ENCODE data around the gene IKBKG.
"Not testable (repeated sequence)": the region's sequence is repeated elsewhere in the genome, so short reads cannot be mapped to it uniquely, and the experiment has no call there.

IKBKG gene

GRCh38 chrX:154547245-154548027, at the start of gene IKBKG:
Gene IKBKG (plus strand): TSS chrX:154547620. CDS start chrX:154552003, 4,383 bp downstream.
- H3K27ac ChIP-seq (ENCODE audit: low read depth, low read length) = peak within 1 kb of the TSS; percentile 81
- no peaks in the 10 kb centered on the region for H3K9me3 ChIP-seq (ENCODE audit: control insufficient read depth in 1 of 2, low read length in 2 of 2)
- H3K4me3 ChIP-seq (ENCODE audit: low read depth in 1 of 2, low read length in 2 of 2) = peak within 1 kb of the TSS; percentile 91 to 96
- peaks cover 9 to 13% of the 10 kb centered on the region in 2 donors for H3K4me1 ChIP-seq (ENCODE audit: control insufficient read depth in 1 of 2, insufficient read depth in 2 of 2, low read length in 2 of 2)
- H3K27me3 ChIP-seq (ENCODE audit: control insufficient read depth in 1 of 2, insufficient read depth in 2 of 2, low read length in 2 of 2) = no peaks in the 10 kb centered on the region
- peak within 1 kb of the TSS; percentile 84 for H3K9ac ChIP-seq (ENCODE audit: low read depth in 1 of 2, low read length in 2 of 2)
- H3K36me3 ChIP-seq (ENCODE audit: control insufficient read depth in 1 of 2, insufficient read depth in 2 of 2, low read length in 2 of 2) = peaks cover 0 to 6% of the 10 kb centered on the region in 2 donors

GRCh38 chrX:154501423-154501822, 46.0 kb upstream of the IKBKG start:
- not testable (repeated sequence) for H3K4me3 ChIP-seq (ENCODE audit: low read depth in 1 of 2, low read length in 2 of 2); H3K27ac ChIP-seq (ENCODE audit: low read depth, low read length); H3K27me3 ChIP-seq (ENCODE audit: control insufficient read depth in 1 of 2, insufficient read depth in 2 of 2, low read length in 2 of 2); H3K9me3 ChIP-seq (ENCODE audit: control insufficient read depth in 1 of 2, low read length in 2 of 2); H3K9ac ChIP-seq (ENCODE audit: low read depth in 1 of 2, low read length in 2 of 2); H3K4me1 ChIP-seq (ENCODE audit: control insufficient read depth in 1 of 2, insufficient read depth in 2 of 2, low read length in 2 of 2); H3K36me3 ChIP-seq (ENCODE audit: control insufficient read depth in 1 of 2, insufficient read depth in 2 of 2, low read length in 2 of 2)

GRCh38 chrX:154502098-154502497, 45.3 kb upstream of the IKBKG start:
- Histone ChIP-seq H3K27ac (ENCODE audit: low read depth, low read length) (no peak overlapping the region), H3K4me1 (ENCODE audit: control insufficient read depth in 1 of 2, insufficient read depth in 2 of 2, low read length in 2 of 2) (no peaks in the 10 kb centered on the region)

GRCh38 chrX:154502989-154503388, 44.4 kb upstream of the IKBKG start:
- Histone ChIP-seq H3K9me3 (ENCODE audit: control insufficient read depth in 1 of 2, low read length in 2 of 2) (no peaks in the 10 kb centered on the region), H3K4me3 (ENCODE audit: low read depth in 1 of 2, low read length in 2 of 2) (no peak overlapping the region), H3K4me1 (ENCODE audit: control insufficient read depth in 1 of 2, insufficient read depth in 2 of 2, low read length in 2 of 2) (no peaks in the 10 kb centered on the region), H3K36me3 (ENCODE audit: control insufficient read depth in 1 of 2, insufficient read depth in 2 of 2, low read length in 2 of 2) (peaks cover 7 to 10% of the 10 kb centered on the region in 2 donors), H3K27ac (ENCODE audit: low read depth, low read length) (no peak overlapping the region), H3K27me3 (ENCODE audit: control insufficient read depth in 1 of 2, insufficient read depth in 2 of 2, low read length in 2 of 2) (no peaks in the 10 kb centered on the region), H3K9ac (ENCODE audit: low read depth in 1 of 2, low read length in 2 of 2) (no peak overlapping the region)

More at GRCh38 chrX:154502098-154502497, 45.3 kb upstream of the IKBKG start:
- Histone ChIP-seq H3K27me3 (ENCODE audit: control insufficient read depth in 1 of 2, insufficient read depth in 2 of 2, low read length in 2 of 2) (no peaks in the 10 kb centered on the region), H3K4me3 (ENCODE audit: low read depth in 1 of 2, low read length in 2 of 2) (no peak overlapping the region), H3K9me3 (ENCODE audit: control insufficient read depth in 1 of 2, low read length in 2 of 2) (no peaks in the 10 kb centered on the region), H3K9ac (ENCODE audit: low read depth in 1 of 2, low read length in 2 of 2) (no peak overlapping the region), H3K36me3 (ENCODE audit: control insufficient read depth in 1 of 2, insufficient read depth in 2 of 2, low read length in 2 of 2) (peaks cover 4 to 8% of the 10 kb centered on the region in 2 donors)

- H3K9me3 ChIP-seq (ENCODE audit: control insufficient read depth in 1 of 2, low read length in 2 of 2) = no peaks in the 10 kb centered on the region
- no peak overlapping the region for H3K27ac ChIP-seq (ENCODE audit: low read depth, low read length)
- no peaks in the 10 kb centered on the region for H3K4me1 ChIP-seq (ENCODE audit: control insufficient read depth in 1 of 2, insufficient read depth in 2 of 2, low read length in 2 of 2)
- peaks cover 7 to 25% of the 10 kb centered on the region in 2 donors for H3K36me3 ChIP-seq (ENCODE audit: control insufficient read depth in 1 of 2, insufficient read depth in 2 of 2, low read length in 2 of 2)
- no peaks in the 10 kb centered on the region for H3K27me3 ChIP-seq (ENCODE audit: control insufficient read depth in 1 of 2, insufficient read depth in 2 of 2, low read length in 2 of 2)
- H3K4me3 ChIP-seq (ENCODE audit: low read depth in 1 of 2, low read length in 2 of 2) = no peak overlapping the region
- no peak overlapping the region for H3K9ac ChIP-seq (ENCODE audit: low read depth in 1 of 2, low read length in 2 of 2)
Measured at GRCh38 chrX:154505734-154506133, 41.7 kb upstream of the IKBKG start.

- no peak overlapping the region for H3K9ac ChIP-seq (ENCODE audit: low read depth in 1 of 2, low read length in 2 of 2)
- no peaks in the 10 kb centered on the region for H3K27me3 ChIP-seq (ENCODE audit: control insufficient read depth in 1 of 2, insufficient read depth in 2 of 2, low read length in 2 of 2)
- H3K27ac ChIP-seq (ENCODE audit: low read depth, low read length) = no peak overlapping the region
- peaks cover 7 to 25% of the 10 kb centered on the region in 2 donors for H3K36me3 ChIP-seq (ENCODE audit: control insufficient read depth in 1 of 2, insufficient read depth in 2 of 2, low read length in 2 of 2)
- no peaks in the 10 kb centered on the region for H3K4me1 ChIP-seq (ENCODE audit: control insufficient read depth in 1 of 2, insufficient read depth in 2 of 2, low read length in 2 of 2)
- no peak overlapping the region for H3K4me3 ChIP-seq (ENCODE audit: low read depth in 1 of 2, low read length in 2 of 2)
- H3K9me3 ChIP-seq (ENCODE audit: control insufficient read depth in 1 of 2, low read length in 2 of 2) = no peaks in the 10 kb centered on the region
Measured at GRCh38 chrX:154506483-154507332, 40.7 kb upstream of the IKBKG start.

GRCh38 chrX:154507673-154508383, 39.6 kb upstream of the IKBKG start:
- H3K9ac ChIP-seq (ENCODE audit: low read depth in 1 of 2, low read length in 2 of 2) = no peak overlapping the region

GRCh38 chrX:154508384-154508745, 39.1 kb upstream of the IKBKG start:
- no peaks in the 10 kb centered on the region for H3K9me3 ChIP-seq (ENCODE audit: control insufficient read depth in 1 of 2, low read length in 2 of 2)
- H3K27ac ChIP-seq (ENCODE audit: low read depth, low read length) = no peak overlapping the region
- no peak overlapping the region for H3K9ac ChIP-seq (ENCODE audit: low read depth in 1 of 2, low read length in 2 of 2)
- peaks cover 7 to 25% of the 10 kb centered on the region in 2 donors for H3K36me3 ChIP-seq (ENCODE audit: control insufficient read depth in 1 of 2, insufficient read depth in 2 of 2, low read length in 2 of 2)
- H3K4me1 ChIP-seq (ENCODE audit: control insufficient read depth in 1 of 2, insufficient read depth in 2 of 2, low read length in 2 of 2) = no peaks in the 10 kb centered on the region
- H3K4me3 ChIP-seq (ENCODE audit: low read depth in 1 of 2, low read length in 2 of 2) = no peak overlapping the region
- H3K27me3 ChIP-seq (ENCODE audit: control insufficient read depth in 1 of 2, insufficient read depth in 2 of 2, low read length in 2 of 2) = no peaks in the 10 kb centered on the region

More at GRCh38 chrX:154507673-154508383, 39.6 kb upstream of the IKBKG start:
- Histone ChIP-seq H3K4me1 (ENCODE audit: control insufficient read depth in 1 of 2, insufficient read depth in 2 of 2, low read length in 2 of 2) (no peaks in the 10 kb centered on the region), H3K27ac (ENCODE audit: low read depth, low read length) (no peak overlapping the region), H3K4me3 (ENCODE audit: low read depth in 1 of 2, low read length in 2 of 2) (no peak overlapping the region), H3K9me3 (ENCODE audit: control insufficient read depth in 1 of 2, low read length in 2 of 2) (no peaks in the 10 kb centered on the region), H3K27me3 (ENCODE audit: control insufficient read depth in 1 of 2, insufficient read depth in 2 of 2, low read length in 2 of 2) (no peaks in the 10 kb centered on the region), H3K36me3 (ENCODE audit: control insufficient read depth in 1 of 2, insufficient read depth in 2 of 2, low read length in 2 of 2) (peaks cover 7 to 25% of the 10 kb centered on the region in 2 donors)

- Histone ChIP-seq H3K27me3 (ENCODE audit: control insufficient read depth in 1 of 2, insufficient read depth in 2 of 2, low read length in 2 of 2) (no peaks in the 10 kb centered on the region), H3K4me3 (ENCODE audit: low read depth in 1 of 2, low read length in 2 of 2) (no peak overlapping the region), H3K36me3 (ENCODE audit: control insufficient read depth in 1 of 2, insufficient read depth in 2 of 2, low read length in 2 of 2) (peaks cover 7 to 25% of the 10 kb centered on the region in 2 donors), H3K9ac (ENCODE audit: low read depth in 1 of 2, low read length in 2 of 2) (no peak overlapping the region), H3K4me1 (ENCODE audit: control insufficient read depth in 1 of 2, insufficient read depth in 2 of 2, low read length in 2 of 2) (no peaks in the 10 kb centered on the region), H3K9me3 (ENCODE audit: control insufficient read depth in 1 of 2, low read length in 2 of 2) (no peaks in the 10 kb centered on the region), H3K27ac (ENCODE audit: low read depth, low read length) (no peak overlapping the region)
Measured at GRCh38 chrX:154509455-154509854, 38.0 kb upstream of the IKBKG start.

All from duodenal mucosa (tissue), 2 donors.